Fibroblast of the aortic adventitia (primary cell): ENCODE results near the gene ZNF285. TPM values are rescaled to one million over a fixed set of nuclear protein-coding genes. Genes with fewer than 3 reads are reported as not detected.

Experiments
- DNase-seq: peaks from one replicate; pipeline ENCODE4 v3.0.0-alpha.2; 2010; ENCODE audit warnings: low read depth
- H3K4me3 ChIP-seq: 2 replicates; pipeline ENCODE4 v1.5.1; 2011; ENCODE audit warnings: low read depth, mild to moderate bottlenecking, control low read depth, low read length, moderate library complexity
- total RNA-seq: library from RNA; depleted of rRNA; stranded (reverse); fragments of >200 nt; gene quantifications from 2 replicates; pipeline ENCODE4 v1.2.3, GENCODE V29; 2012; ENCODE audit warnings: low replicate concordance
- TF ChIP-seq, protein P1 (sequence below): IDR thresholded peaks from 2 replicates; pipeline ENCODE4 v1.5.1; 2011; ENCODE audit warnings: mild to moderate bottlenecking, low read length, control low read depth, inconsistent platforms; ENCODE audit not compliant: insufficient read depth

ZNF285 gene
- total RNA-seq, 1 donor: 4.1 TPM

DNA sequence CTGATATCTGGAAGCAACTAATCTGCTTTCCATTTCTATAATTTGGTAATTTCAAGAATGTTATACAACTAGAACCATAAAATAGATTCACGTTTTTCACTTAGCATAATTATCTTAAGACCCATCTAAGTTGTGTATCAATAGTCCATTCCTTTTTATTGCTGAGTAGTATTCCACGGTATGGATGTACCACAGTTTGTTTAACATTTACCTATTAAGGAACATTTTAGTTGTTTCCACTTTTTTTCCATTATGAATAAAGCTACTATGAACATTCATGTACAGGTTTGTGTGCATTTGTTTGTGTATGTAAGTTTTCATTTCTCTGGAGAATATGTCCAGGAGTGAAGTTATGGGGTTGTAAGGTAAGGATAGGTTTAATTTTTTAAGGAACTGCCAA lies 26.6 kb downstream of the ZNF285 start:
- TF ChIP-seq, protein P1, sequence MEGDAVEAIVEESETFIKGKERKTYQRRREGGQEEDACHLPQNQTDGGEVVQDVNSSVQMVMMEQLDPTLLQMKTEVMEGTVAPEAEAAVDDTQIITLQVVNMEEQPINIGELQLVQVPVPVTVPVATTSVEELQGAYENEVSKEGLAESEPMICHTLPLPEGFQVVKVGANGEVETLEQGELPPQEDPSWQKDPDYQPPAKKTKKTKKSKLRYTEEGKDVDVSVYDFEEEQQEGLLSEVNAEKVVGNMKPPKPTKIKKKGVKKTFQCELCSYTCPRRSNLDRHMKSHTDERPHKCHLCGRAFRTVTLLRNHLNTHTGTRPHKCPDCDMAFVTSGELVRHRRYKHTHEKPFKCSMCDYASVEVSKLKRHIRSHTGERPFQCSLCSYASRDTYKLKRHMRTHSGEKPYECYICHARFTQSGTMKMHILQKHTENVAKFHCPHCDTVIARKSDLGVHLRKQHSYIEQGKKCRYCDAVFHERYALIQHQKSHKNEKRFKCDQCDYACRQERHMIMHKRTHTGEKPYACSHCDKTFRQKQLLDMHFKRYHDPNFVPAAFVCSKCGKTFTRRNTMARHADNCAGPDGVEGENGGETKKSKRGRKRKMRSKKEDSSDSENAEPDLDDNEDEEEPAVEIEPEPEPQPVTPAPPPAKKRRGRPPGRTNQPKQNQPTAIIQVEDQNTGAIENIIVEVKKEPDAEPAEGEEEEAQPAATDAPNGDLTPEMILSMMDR: no peak
- H3K4me3 ChIP-seq: no peak overlapping the region
- no peak for DNase-seq

DNA sequence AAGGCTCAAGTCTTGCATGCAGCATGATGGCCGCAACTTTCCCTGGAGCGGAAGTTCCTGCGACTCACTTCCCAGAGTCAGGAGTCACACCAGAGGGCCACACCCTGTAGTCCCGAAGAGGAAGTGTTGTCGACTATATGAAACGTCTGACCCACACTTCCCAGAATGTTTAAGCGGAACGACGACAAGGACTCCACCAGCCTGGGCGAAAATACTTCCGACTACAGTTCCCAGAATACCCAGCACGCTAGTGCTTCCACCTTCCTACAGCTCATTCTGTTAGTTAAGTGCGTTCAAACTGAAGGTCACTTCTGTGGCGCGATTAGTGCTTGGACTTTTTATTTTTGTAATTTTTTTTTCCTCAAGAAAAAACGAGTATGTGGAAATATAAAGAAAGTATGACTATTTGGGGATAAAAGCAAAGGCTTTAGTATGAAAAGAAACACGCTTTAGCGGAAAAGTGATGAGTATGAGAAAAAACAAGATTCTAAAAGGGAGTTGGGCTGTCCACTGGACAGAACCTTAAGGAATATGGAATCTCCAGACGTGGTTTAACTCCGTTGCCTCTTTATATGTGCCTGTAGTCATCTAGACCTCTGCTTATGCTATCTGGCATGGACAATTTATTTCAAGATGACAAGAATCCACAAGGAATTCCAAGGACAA lies 29.5 kb downstream of the ZNF285 start:
- TF ChIP-seq, protein P1: no peak
- H3K4me3 ChIP-seq: no peak overlapping the region
- no peak for DNase-seq

- no peak for DNase-seq
- TF ChIP-seq, protein P1: no peak
- H3K4me3 ChIP-seq: no peak overlapping the region
Observed at GRCh38 chr19:44367024-44367423, 34.4 kb downstream of the ZNF285 start.

DNA sequence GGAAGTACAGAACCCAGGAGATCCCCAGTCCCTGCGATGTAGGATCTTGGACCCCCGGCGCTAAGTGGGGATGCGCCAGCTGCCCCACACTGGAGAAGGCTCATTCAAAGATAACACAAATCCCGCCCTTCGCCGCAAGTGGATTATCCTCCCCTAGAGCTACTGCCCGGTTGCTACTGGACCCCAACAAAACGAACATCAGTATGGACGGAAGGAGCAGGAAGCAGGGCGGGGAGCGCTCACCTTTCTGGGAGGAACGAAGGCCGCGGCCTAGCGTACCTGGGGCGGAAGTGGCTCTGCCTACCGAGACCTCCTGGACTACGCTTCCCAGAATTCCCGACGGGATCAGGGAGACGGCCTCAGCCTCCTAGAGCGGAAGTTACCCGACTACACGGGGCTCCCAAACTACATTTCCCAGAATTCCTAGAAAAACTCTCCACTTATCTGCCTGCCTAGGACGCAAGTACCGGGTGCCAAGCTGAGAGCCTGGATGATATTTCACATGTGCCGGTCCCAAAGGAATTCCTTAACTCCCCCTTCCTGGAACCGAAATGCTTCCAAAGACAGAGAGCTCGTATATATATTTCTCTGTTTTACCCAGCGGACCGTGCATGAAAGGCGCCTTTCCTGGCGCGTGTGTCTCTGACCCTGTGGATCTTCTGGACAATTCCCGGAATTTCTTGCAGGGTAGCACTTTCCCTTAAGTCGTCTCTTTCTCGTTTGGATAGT lies 44.9 kb downstream of the ZNF285 start, which contains the start of gene ZNF112:
TSS of gene ZNF112 (minus strand) at position 298 of the 729 bp plus-strand sequence. CDS start 16,141 bp downstream, outside the sequence.
- TF ChIP-seq, protein P1: no peak
- peak; percentile 95 for DNase-seq

GRCh38 chr19:44346556-44346955 lies 54.9 kb downstream of the ZNF285 start:
- DNase-seq: no peak
- no peak overlapping the region for H3K4me3 ChIP-seq
- TF ChIP-seq, protein P1: no peak

More for the DNA sequence above, 44.9 kb downstream of the ZNF285 start, which contains the start of gene ZNF112:
- peak within 1 kb of the TSS; percentile 87 for H3K4me3 ChIP-seq

DNA sequence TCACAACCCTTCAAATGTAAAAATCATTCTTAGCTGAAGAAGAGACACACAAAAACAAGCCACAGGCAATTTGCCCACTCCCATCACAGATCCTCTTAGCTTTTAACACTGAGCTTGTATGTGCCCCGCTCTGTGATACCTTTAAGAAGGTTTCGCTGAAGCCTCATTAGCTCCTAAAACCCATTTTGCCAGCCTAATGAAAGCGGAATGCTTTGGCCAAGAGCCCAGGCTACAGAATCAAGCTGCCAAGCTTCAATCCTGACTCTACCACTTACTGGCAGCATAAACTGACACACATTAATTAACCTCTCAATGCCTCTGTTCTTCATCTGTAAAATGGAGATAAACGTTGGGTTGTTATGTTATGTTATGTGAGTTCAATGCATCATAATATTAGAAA lies 55.4 kb downstream of the ZNF285 start:
- no peak for DNase-seq
- TF ChIP-seq, protein P1: no peak
- no peak overlapping the region for H3K4me3 ChIP-seq
